ENCODE results near the gene LTBR. TPM values are rescaled to one million over a fixed set of nuclear protein-coding genes. Genes with fewer than 3 reads are reported as not detected.

Gene LTBR
- total and polyA plus RNA-seq, 2 experiments from 2014 or later: 42.4 to 79.8 TPM

DNA sequence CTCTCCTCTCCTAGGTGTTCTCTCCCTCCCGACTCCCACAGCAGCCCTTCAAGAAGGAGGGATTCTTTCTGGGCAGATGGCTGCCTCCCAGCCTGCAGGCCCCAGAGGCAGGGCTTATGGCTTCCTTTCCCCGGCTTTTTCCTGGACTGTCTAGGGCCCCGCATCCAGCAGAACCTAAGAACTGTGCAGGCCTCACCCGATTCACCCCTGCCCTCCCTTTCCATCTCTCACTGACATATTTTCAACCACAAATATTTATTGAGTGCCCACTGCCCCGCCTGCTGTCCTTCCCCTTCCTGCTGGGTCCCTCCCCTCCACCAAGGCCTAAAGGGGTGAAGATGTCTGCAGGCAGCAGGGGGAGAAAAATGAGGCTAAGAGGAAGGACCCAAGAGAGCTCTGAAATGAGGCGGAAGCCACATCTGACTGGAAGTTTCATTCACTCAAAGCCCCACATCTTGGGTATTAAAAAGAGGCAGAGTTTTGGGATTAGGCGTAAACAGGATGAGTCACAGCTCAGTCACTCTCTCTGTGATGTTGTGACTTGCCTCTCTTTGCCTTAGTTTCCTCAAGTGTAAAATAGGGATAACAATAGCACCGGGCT lies 11.5 kb upstream of the LTBR start:
- Histone ChIP-seq H3K79me2 (peaks cover 11% of the 10 kb centered on the region), H3K4me1 (ENCODE audit: insufficient read depth) (peaks cover 56% of the 10 kb centered on the region), H3K27ac (peak overlapping the region; percentile 91), H3K4me2 (peak overlapping the region; percentile 62), H3K9me2 (replicated peaks; ENCODE audit: insufficient read depth) (no peaks in the 10 kb centered on the region), H3K4me3 (no peak overlapping the region), H3K9me3 (ENCODE audit: low read depth) (no peaks in the 10 kb centered on the region), H2AFZ (no peak overlapping the region), H3K27me3 (no peaks in the 10 kb centered on the region), H4K20me1 (ENCODE audit: insufficient read depth, poor library complexity, severe bottlenecking) (no peaks in the 10 kb centered on the region), H3K36me3 (replicated peaks; ENCODE audit: insufficient read depth, low read depth) (no peaks in the 10 kb centered on the region)
- WGBS (ENCODE audit: low lambda C conversion rate, missing lambda C conversion rate): 17% methylated on average over 8 of the region's 8 CpGs
- peak; percentile 72 for DNase-seq (ENCODE audit: low spot score)
- TF ChIP-seq EZH2 (IDR thresholded peaks at IDR 0.05; ENCODE audit: borderline replicate concordance) (no peak), EZH2phosphoT487 (IDR thresholded peaks at IDR 0.05; ENCODE audit: low read depth, severe bottlenecking, unreplicated experiment) (no peak)
- TF ChIP-seq, protein P1, sequence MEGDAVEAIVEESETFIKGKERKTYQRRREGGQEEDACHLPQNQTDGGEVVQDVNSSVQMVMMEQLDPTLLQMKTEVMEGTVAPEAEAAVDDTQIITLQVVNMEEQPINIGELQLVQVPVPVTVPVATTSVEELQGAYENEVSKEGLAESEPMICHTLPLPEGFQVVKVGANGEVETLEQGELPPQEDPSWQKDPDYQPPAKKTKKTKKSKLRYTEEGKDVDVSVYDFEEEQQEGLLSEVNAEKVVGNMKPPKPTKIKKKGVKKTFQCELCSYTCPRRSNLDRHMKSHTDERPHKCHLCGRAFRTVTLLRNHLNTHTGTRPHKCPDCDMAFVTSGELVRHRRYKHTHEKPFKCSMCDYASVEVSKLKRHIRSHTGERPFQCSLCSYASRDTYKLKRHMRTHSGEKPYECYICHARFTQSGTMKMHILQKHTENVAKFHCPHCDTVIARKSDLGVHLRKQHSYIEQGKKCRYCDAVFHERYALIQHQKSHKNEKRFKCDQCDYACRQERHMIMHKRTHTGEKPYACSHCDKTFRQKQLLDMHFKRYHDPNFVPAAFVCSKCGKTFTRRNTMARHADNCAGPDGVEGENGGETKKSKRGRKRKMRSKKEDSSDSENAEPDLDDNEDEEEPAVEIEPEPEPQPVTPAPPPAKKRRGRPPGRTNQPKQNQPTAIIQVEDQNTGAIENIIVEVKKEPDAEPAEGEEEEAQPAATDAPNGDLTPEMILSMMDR (IDR thresholded peaks at IDR 0.05; ENCODE audit: poor library complexity): no peak

DNA sequence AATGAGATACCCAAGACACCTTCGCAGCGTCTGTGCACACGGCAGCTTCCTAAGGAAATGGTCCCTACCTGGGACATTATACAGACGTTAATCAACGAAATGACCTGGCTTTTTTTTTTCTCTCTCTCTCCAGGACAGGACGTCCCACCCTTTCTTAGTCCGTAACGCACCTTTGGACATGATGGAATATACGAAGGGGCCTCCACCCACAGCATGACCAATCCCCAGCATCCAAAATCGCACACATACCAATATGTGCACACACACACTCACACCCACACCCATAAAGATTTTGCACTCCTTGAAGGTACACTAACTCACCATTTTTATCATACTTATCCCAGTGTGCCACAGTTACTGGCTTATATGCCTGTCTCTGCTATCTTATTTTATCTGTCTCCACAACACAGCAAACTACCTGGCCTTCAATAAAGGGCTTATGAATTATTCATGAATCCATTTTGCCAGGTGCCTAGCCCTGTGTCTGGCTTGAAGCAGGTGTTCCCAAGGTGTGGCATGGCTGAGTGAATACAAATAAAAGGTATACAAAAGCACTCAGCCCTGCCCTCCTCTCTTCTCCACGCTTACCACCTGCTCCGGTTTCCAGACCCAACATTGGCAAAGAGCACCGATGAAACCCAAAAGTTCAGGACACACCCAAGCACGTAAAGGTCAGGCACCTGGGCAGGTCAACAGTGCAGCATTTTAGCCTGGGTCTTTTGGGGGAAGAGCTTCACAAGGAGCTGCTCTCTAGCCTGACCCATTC lies 10.8 kb upstream of the LTBR start:
- Histone ChIP-seq H3K9me3 (ENCODE audit: low read depth) (no peaks in the 10 kb centered on the region), H3K9me2 (replicated peaks; ENCODE audit: insufficient read depth) (no peaks in the 10 kb centered on the region), H3K79me2 (peaks cover 7% of the 10 kb centered on the region), H3K4me2 (peak overlapping the region; percentile 62), H3K4me1 (ENCODE audit: insufficient read depth) (peaks cover 63% of the 10 kb centered on the region), H3K4me3 (no peak overlapping the region), H2AFZ (no peak overlapping the region), H4K20me1 (ENCODE audit: insufficient read depth, poor library complexity, severe bottlenecking) (no peaks in the 10 kb centered on the region), H3K36me3 (replicated peaks; ENCODE audit: insufficient read depth, low read depth) (no peaks in the 10 kb centered on the region), H3K27ac (peak overlapping the region; percentile 91), H3K27me3 (no peaks in the 10 kb centered on the region)
- 46% methylated on average over 14 of the region's 14 CpGs for WGBS (ENCODE audit: low lambda C conversion rate, missing lambda C conversion rate)
- no peak for DNase-seq (ENCODE audit: low spot score)
- TF ChIP-seq EZH2phosphoT487 (IDR thresholded peaks at IDR 0.05; ENCODE audit: low read depth, severe bottlenecking, unreplicated experiment) (no peak), EZH2 (IDR thresholded peaks at IDR 0.05; ENCODE audit: borderline replicate concordance) (no peak)
- TF ChIP-seq, protein P1 (IDR thresholded peaks at IDR 0.05; ENCODE audit: poor library complexity): no peak

DNA sequence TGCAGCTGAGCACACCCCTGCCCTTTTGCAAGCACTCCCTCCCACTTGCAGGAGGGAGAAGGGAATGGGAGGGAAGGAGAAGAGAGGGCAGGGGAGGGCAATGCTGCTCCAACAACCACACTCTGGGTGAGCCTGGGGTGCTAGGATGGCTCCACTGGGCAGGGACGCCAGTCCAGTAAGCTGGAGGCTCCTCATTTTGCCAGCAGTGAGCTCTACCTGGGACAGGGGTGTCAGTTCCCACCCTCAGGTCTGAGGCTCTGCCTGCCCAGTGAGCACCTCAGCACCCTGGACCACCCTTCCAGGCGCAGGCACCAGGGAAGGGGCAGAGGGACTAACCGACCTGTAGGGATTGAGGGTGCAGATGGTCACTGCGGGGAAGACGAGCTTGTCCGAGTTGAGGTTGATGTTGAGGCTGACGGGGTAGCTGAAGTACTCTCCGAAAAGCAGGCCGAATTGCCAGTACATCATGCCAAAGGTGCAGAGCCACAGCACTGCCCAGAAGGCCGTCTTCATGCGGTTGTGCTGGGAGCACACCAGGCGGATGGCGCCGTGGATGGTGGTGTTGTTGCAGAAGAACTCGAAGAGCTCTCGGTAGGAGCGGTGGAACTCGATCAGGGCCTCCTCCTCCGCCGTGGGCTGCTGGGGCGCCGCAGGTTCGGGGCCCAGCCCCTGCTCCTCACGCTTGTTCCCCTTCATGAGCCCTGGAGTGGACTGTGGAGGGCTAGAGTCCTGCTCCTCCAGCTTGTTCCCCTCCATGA lies 9.8 kb upstream of the LTBR start:
- Histone ChIP-seq H3K4me2 (peak overlapping the region; percentile 62), H2AFZ (no peak overlapping the region)

More for the DNA sequence above, 9.8 kb upstream of the LTBR start:
- Histone ChIP-seq H3K9me2 (replicated peaks; ENCODE audit: insufficient read depth) (no peaks in the 10 kb centered on the region), H3K27ac (peak overlapping the region; percentile 94), H3K4me3 (no peak overlapping the region), H3K79me2 (peaks cover 4% of the 10 kb centered on the region), H3K36me3 (replicated peaks; ENCODE audit: insufficient read depth, low read depth) (no peaks in the 10 kb centered on the region), H4K20me1 (ENCODE audit: insufficient read depth, poor library complexity, severe bottlenecking) (no peaks in the 10 kb centered on the region), H3K27me3 (no peaks in the 10 kb centered on the region), H3K4me1 (ENCODE audit: insufficient read depth) (peaks cover 64% of the 10 kb centered on the region), H3K9me3 (ENCODE audit: low read depth) (no peaks in the 10 kb centered on the region)
- TF ChIP-seq, protein P1 (IDR thresholded peaks at IDR 0.05; ENCODE audit: poor library complexity): no peak
- no peak for TF ChIP-seq EZH2phosphoT487 (IDR thresholded peaks at IDR 0.05; ENCODE audit: low read depth, severe bottlenecking, unreplicated experiment)
- TF ChIP-seq EZH2 (IDR thresholded peaks at IDR 0.05; ENCODE audit: borderline replicate concordance): no peak
- no peak for DNase-seq (ENCODE audit: low spot score)
- 73% methylated on average over 21 of the region's 24 CpGs for WGBS (ENCODE audit: low lambda C conversion rate, missing lambda C conversion rate)
